B cell (primary cell): ENCODE results near the gene PRPF38B.

Experiments used
- EZH2 ChIP-seq: IDR thresholded peaks from 2 replicates; pipeline ENCODE4 v1.6.1; 2012; ENCODE audit warnings: borderline replicate concordance, low read depth, mild to moderate bottlenecking, moderate library complexity, low read length; ENCODE audit not compliant: insufficient read depth, poor library complexity, severe bottlenecking
- TF ChIP-seq, protein P1 (sequence below): fragments of 200-600 bp; IDR thresholded peaks from one replicate; pipeline ENCODE4 v1.8.0; 2022; ENCODE audit warnings: antibody characterized with exemption, mild to moderate bottlenecking

DNA sequence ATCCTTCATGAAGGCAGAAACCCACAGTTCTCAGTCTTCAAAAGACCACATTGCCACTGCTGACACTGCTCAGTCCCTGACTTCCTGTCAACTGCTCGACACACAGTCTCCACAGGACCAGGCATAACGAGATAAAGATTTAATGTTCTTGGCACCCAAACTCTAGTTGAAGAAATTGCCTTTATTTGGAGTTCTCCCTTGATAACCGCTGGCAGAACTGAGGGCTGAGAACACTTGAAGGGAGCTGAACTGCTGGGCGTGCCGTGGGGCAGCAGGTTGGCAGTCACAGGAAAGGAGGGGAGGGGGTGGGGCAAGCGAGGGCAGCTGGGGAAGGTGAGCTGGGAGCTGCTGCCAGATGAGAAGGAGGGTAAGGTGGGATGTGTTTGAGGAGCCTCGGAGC is 47.1 kb upstream of the PRPF38B start:
- TF ChIP-seq, protein P1, sequence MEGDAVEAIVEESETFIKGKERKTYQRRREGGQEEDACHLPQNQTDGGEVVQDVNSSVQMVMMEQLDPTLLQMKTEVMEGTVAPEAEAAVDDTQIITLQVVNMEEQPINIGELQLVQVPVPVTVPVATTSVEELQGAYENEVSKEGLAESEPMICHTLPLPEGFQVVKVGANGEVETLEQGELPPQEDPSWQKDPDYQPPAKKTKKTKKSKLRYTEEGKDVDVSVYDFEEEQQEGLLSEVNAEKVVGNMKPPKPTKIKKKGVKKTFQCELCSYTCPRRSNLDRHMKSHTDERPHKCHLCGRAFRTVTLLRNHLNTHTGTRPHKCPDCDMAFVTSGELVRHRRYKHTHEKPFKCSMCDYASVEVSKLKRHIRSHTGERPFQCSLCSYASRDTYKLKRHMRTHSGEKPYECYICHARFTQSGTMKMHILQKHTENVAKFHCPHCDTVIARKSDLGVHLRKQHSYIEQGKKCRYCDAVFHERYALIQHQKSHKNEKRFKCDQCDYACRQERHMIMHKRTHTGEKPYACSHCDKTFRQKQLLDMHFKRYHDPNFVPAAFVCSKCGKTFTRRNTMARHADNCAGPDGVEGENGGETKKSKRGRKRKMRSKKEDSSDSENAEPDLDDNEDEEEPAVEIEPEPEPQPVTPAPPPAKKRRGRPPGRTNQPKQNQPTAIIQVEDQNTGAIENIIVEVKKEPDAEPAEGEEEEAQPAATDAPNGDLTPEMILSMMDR, result no peak
- TF ChIP-seq EZH2, result no peak
